Colonic mucosa (tissue), 4 donors: ENCODE measurements around the gene FAM181A. TPM values are rescaled to one million over a fixed set of nuclear protein-coding genes. Genes with fewer than 3 reads are reported as not detected.

Source experiments
- DNase-seq: peaks from one replicate; pipeline ENCODE4 v3.0.0-alpha.2; 2020
- H3K27ac ChIP-seq: fragments of 200-600 bp; one replicate; pipeline ENCODE4 v1.8.0; 2021
- H3K27me3 ChIP-seq: fragments of 200-600 bp; one replicate; pipeline ENCODE4 v1.8.0; 2021
- H3K36me3 ChIP-seq: fragments of 200-600 bp; one replicate; pipeline ENCODE4 v1.8.0; 2021
- H3K4me1 ChIP-seq: fragments of 200-600 bp; one replicate; pipeline ENCODE4 v1.8.0; 2021; ENCODE audit warnings: mild to moderate bottlenecking
- H3K4me3 ChIP-seq: fragments of 200-600 bp; one replicate; pipeline ENCODE4 v1.8.0; 2021
- H3K9ac ChIP-seq, 2 donors: one replicate each; pipeline ENCODE4 v1.7.0; 2013; ENCODE audit warnings: control low read depth in 2 of 2, low read depth in 2 of 2, low read length in 2 of 2
- H3K9me3 ChIP-seq: fragments of 200-600 bp; one replicate; pipeline ENCODE4 v1.8.0; 2021
- CTCF ChIP-seq: fragments of 200-600 bp; IDR thresholded peaks from one replicate; pipeline ENCODE4 v1.8.0; 2022; ENCODE audit warnings: antibody characterized with exemption, mild to moderate bottlenecking
- intact Hi-C: fragments of 100-400 bp; cut with DNase I; formaldehyde crosslinking; loops from one replicate; pipeline ENCODE4 v1.14.1; 2022
- total RNA-seq, 2 donors: library from RNA; stranded (reverse); fragmentation: NEBNext Ultra II Directional in 1 of 2; extraction: Animal tissue kit (Norgen Biotek cat#: 25700) in 1 of 2; gene quantifications; one replicate each; pipeline ENCODE4 v1.2.1, GENCODE V29; 2021
- donor health status: healthy.
- donor health status: DM: no; HTN: no; CAD: no.
- donor health status: DM: no; HTN: no; CAD: no.

FAM181A gene
- total RNA-seq, 2 donors from 2014 or later, result not detected

- Histone ChIP-seq H3K4me1 (no peaks in the 10 kb centered on the region), H3K9ac (no peak overlapping the region), H3K36me3 (no peaks in the 10 kb centered on the region), H3K4me3 (no peak overlapping the region), H3K9me3 (no peaks in the 10 kb centered on the region), H3K27ac (no peak overlapping the region), H3K27me3 (no peaks in the 10 kb centered on the region)
- no peak for DNase-seq
- intact Hi-C loops, result no loop called here
- TF ChIP-seq CTCF, result no peak
These were observed 12.0 kb upstream of the FAM181A start for GRCh38 chr14:93915070-93915705.

GRCh38 chr14:93915800-93916199, 11.3 kb upstream of the FAM181A start:
- no peak for DNase-seq
- H3K27ac ChIP-seq, result no peak overlapping the region
- H3K4me1 ChIP-seq, result no peaks in the 10 kb centered on the region
- no peaks in the 10 kb centered on the region for H3K27me3 ChIP-seq
- H3K9me3 ChIP-seq, result no peaks in the 10 kb centered on the region
- H3K36me3 ChIP-seq, result no peaks in the 10 kb centered on the region
- no peak overlapping the region for H3K4me3 ChIP-seq
- intact Hi-C loops, result no loop called here
- no peak overlapping the region for H3K9ac ChIP-seq
- TF ChIP-seq CTCF, result no peak

- no peak overlapping the region for H3K9ac ChIP-seq
- H3K4me3 ChIP-seq, result no peak overlapping the region
- H3K27ac ChIP-seq, result no peak overlapping the region
- TF ChIP-seq CTCF, result no peak
- H3K27me3 ChIP-seq, result no peaks in the 10 kb centered on the region
- H3K4me1 ChIP-seq, result no peaks in the 10 kb centered on the region
- no peak for DNase-seq
- H3K36me3 ChIP-seq, result no peaks in the 10 kb centered on the region
- H3K9me3 ChIP-seq, result no peaks in the 10 kb centered on the region
- intact Hi-C loops, result no loop called here
These were observed 10.6 kb upstream of the FAM181A start for GRCh38 chr14:93916498-93916897.

- DNase-seq, result no peak
- Histone ChIP-seq H3K27me3 (no peaks in the 10 kb centered on the region), H3K36me3 (no peaks in the 10 kb centered on the region), H3K9ac (no peak overlapping the region), H3K9me3 (no peaks in the 10 kb centered on the region), H3K4me1 (no peaks in the 10 kb centered on the region), H3K4me3 (no peak overlapping the region), H3K27ac (no peak overlapping the region)
- no peak for TF ChIP-seq CTCF
- intact Hi-C loops, result no loop called here
These were observed 10.0 kb upstream of the FAM181A start for GRCh38 chr14:93917141-93917540.

GRCh38 chr14:93921001-93921806, 5.9 kb upstream of the FAM181A start:
- Histone ChIP-seq H3K4me3 (no peak overlapping the region), H3K9me3 (no peaks in the 10 kb centered on the region), H3K36me3 (no peaks in the 10 kb centered on the region), H3K27me3 (no peaks in the 10 kb centered on the region), H3K9ac (no peak overlapping the region), H3K4me1 (no peaks in the 10 kb centered on the region), H3K27ac (no peak overlapping the region)
- no peak for DNase-seq
- TF ChIP-seq CTCF, result no peak
- intact Hi-C loops, result no loop called here
